RWPE2 (cell line): Measurements from ENCODE around the gene TAF15.

Experiments used
- ATAC-seq: fragments of 200-7000 bp; cut with Tn5 transposase; 3 replicates; pipeline ENCODE4 v1.9.1; 2021; ENCODE audit warnings: low read depth
- DNase-seq: peaks from one replicate; pipeline ENCODE4 v3.0.0-alpha.2; 2020; ENCODE audit warnings: low spot score
- H3K27ac ChIP-seq: fragments of 450-650 bp; 2 replicates; pipeline ENCODE4 v1.5.1; 2017; ENCODE audit warnings: mild to moderate bottlenecking; ENCODE audit not compliant: poor library complexity, severe bottlenecking
- H3K27me3 ChIP-seq: fragments of 250-450 bp; sonication (Bioruptor Pico); 2 replicates; pipeline ENCODE4 v1.5.1; 2021; ENCODE audit warnings: mild to moderate bottlenecking, moderate library complexity; ENCODE audit not compliant: insufficient read depth, poor library complexity, severe bottlenecking
- H3K36me3 ChIP-seq: fragments of 250-450 bp; sonication (Bioruptor Pico); 2 replicates; pipeline ENCODE4 v1.5.1; 2020; ENCODE audit warnings: low read depth, mild to moderate bottlenecking, moderate library complexity
- H3K4me1 ChIP-seq: fragments of 250-450 bp; sonication (Bioruptor Pico); 2 replicates; pipeline ENCODE4 v1.5.1; 2021; ENCODE audit warnings: mild to moderate bottlenecking, moderate library complexity; ENCODE audit not compliant: insufficient read depth, poor library complexity, severe bottlenecking
- H3K4me3 ChIP-seq: fragments of 250-450 bp; sonication (Bioruptor Pico); 2 replicates; pipeline ENCODE4 v1.5.1; 2021; ENCODE audit warnings: mild to moderate bottlenecking, moderate library complexity; ENCODE audit not compliant: severe bottlenecking
- H3K9me3 ChIP-seq: fragments of 250-450 bp; sonication (Bioruptor Pico); 2 replicates; pipeline ENCODE4 v1.5.1; 2021; ENCODE audit warnings: mild to moderate bottlenecking, moderate library complexity; ENCODE audit not compliant: severe bottlenecking
- CTCF ChIP-seq: fragments of 450-650 bp; IDR thresholded peaks from one replicate; pipeline ENCODE4 v1.5.1; 2017; ENCODE audit warnings: mild to moderate bottlenecking, moderate library complexity; ENCODE audit not compliant: poor library complexity, severe bottlenecking

Gene TAF15

GRCh38 chr17:35842239-35842638 lies 33.0 kb downstream of the TAF15 start:
- Histone ChIP-seq H3K36me3 (peaks cover 96% of the 10 kb centered on the region), H3K27ac (no peak overlapping the region), H3K4me3 (no peak overlapping the region), H3K4me1 (no peaks in the 10 kb centered on the region), H3K27me3 (no peaks in the 10 kb centered on the region), H3K9me3 (no peaks in the 10 kb centered on the region)
- ATAC-seq, result no peak
- TF ChIP-seq CTCF, result no peak
- DNase-seq, result no peak

GRCh38 chr17:35843698-35844097 lies 34.4 kb downstream of the TAF15 start:
- H3K4me3 ChIP-seq, result no peak overlapping the region
- no peak overlapping the region for H3K27ac ChIP-seq
- H3K9me3 ChIP-seq, result no peaks in the 10 kb centered on the region
- no peaks in the 10 kb centered on the region for H3K4me1 ChIP-seq
- peaks cover 95% of the 10 kb centered on the region for H3K36me3 ChIP-seq
- H3K27me3 ChIP-seq, result no peaks in the 10 kb centered on the region
- no peak for TF ChIP-seq CTCF
- no peak for ATAC-seq
- no peak for DNase-seq

- H3K27me3 ChIP-seq, result no peaks in the 10 kb centered on the region
- TF ChIP-seq CTCF, result no peak
- H3K36me3 ChIP-seq, result peaks cover 96% of the 10 kb centered on the region
- ATAC-seq (no peak), DNase-seq (no peak)
- H3K4me3 ChIP-seq, result no peak overlapping the region
- no peaks in the 10 kb centered on the region for H3K4me1 ChIP-seq
- H3K9me3 ChIP-seq, result no peaks in the 10 kb centered on the region
- no peak overlapping the region for H3K27ac ChIP-seq
These were observed 35.3 kb downstream of the TAF15 start for GRCh38 chr17:35844547-35844946.

- Histone ChIP-seq H3K27me3 (no peaks in the 10 kb centered on the region), H3K9me3 (no peaks in the 10 kb centered on the region), H3K4me3 (no peak overlapping the region), H3K4me1 (no peaks in the 10 kb centered on the region), H3K36me3 (peaks cover 85% of the 10 kb centered on the region), H3K27ac (no peak overlapping the region)
- no peak for DNase-seq
- TF ChIP-seq CTCF, result no peak
- ATAC-seq, result no peak
These were observed 36.9 kb downstream of the TAF15 start for GRCh38 chr17:35846055-35846809.

- DNase-seq, result no peak
- Histone ChIP-seq H3K4me1 (no peaks in the 10 kb centered on the region), H3K27me3 (no peaks in the 10 kb centered on the region), H3K27ac (no peak overlapping the region), H3K4me3 (no peak overlapping the region), H3K36me3 (peaks cover 77% of the 10 kb centered on the region), H3K9me3 (no peaks in the 10 kb centered on the region)
- no peak for TF ChIP-seq CTCF
- ATAC-seq, result no peak
These were observed 37.7 kb downstream of the TAF15 start for GRCh38 chr17:35847006-35847405.
